ENCODE results near the gene LRRC57. TPM values are rescaled to one million over a fixed set of nuclear protein-coding genes. Genes with fewer than 3 reads are reported as not detected.
A peak's percentile ranks its signal among the peaks of the same experiment; 100 is the strongest.
"Not testable (repeated sequence)": the region's sequence is repeated elsewhere in the genome, so short reads cannot be mapped to it uniquely, and the experiment has no call there.

The LRRC57 gene
- total RNA-seq, 2 donors from 2014 or later = 27.4 to 32.2 TPM

- ATAC-seq; intact Hi-C loops (cut with DNase I, micrococcal nuclease); DNase-seq: not testable (repeated sequence)
Observed at GRCh38 chr15:42556550-42557207, 8.1 kb upstream of the LRRC57 start.

- intact Hi-C loops (cut with DNase I, micrococcal nuclease) = no loop called here
- DNase-seq = no peak
- no peak for ATAC-seq
Observed at GRCh38 chr15:42553554-42553953, 5.0 kb upstream of the LRRC57 start.

GRCh38 chr15:42549741-42550392, 1.3 kb upstream of the LRRC57 start:
- no peak for DNase-seq
- ATAC-seq = no peak
- intact Hi-C loops (cut with DNase I, micrococcal nuclease) = loop anchor here in 1 of 2 donors (5.0 kb wide), 1 partner anchor 102 kb away; no protein-coding TSS in a partner anchor

GRCh38 chr15:42549032-42549491, 469 bp upstream of the LRRC57 start:
- ATAC-seq (peak; percentile 35), DNase-seq (no peak)
- intact Hi-C loops (cut with DNase I, micrococcal nuclease) = loop anchor here in 1 of 2 donors (5.0 kb wide), 1 partner anchor 103 kb away; no protein-coding TSS in a partner anchor

- no peak for DNase-seq
- intact Hi-C loops (cut with DNase I, micrococcal nuclease) = loop anchor here in 1 of 2 donors (5.0 kb wide), 1 partner anchor 104 kb away; no protein-coding TSS in a partner anchor
- ATAC-seq = peak; percentile 41
Observed at GRCh38 chr15:42547918-42548248, 710 bp downstream of the LRRC57 start.

- DNase-seq = no peak
- intact Hi-C loops (cut with DNase I, micrococcal nuclease) = loop anchor here in 1 of 2 donors (5.0 kb wide), 1 partner anchor 107 kb away; no protein-coding TSS in a partner anchor
- no peak for ATAC-seq
Observed at GRCh38 chr15:42544853-42545629, 3.6 kb downstream of the LRRC57 start.

- intact Hi-C loops (cut with DNase I, micrococcal nuclease) = no loop called here
- DNase-seq = no peak
- ATAC-seq = no peak
Observed at GRCh38 chr15:42533246-42533645, 15.3 kb downstream of the LRRC57 start.

- DNase-seq = no peak
- ATAC-seq = no peak
- intact Hi-C loops (cut with DNase I, micrococcal nuclease) = no loop called here
Observed at GRCh38 chr15:42528970-42529369, 19.6 kb downstream of the LRRC57 start.

- intact Hi-C loops (cut with DNase I, micrococcal nuclease) = no loop called here
- ATAC-seq = peak; percentile 70
- DNase-seq = no peak
Observed at GRCh38 chr15:42523331-42523730, 25.3 kb downstream of the LRRC57 start.

- no peak for ATAC-seq
- DNase-seq = no peak
Observed at GRCh38 chr15:42511007-42511391, 37.6 kb downstream of the LRRC57 start.

GRCh38 chr15:42510258-42511006, 38.2 kb downstream of the LRRC57 start:
- ATAC-seq = no peak
- intact Hi-C loops (cut with DNase I, micrococcal nuclease) = no loop called here
- no peak for DNase-seq

More at GRCh38 chr15:42511007-42511391, 37.6 kb downstream of the LRRC57 start:
- intact Hi-C loops (cut with DNase I, micrococcal nuclease) = no loop called here

GRCh38 chr15:42508263-42508690, 40.3 kb downstream of the LRRC57 start:
- no peak for DNase-seq
- intact Hi-C loops (cut with DNase I, micrococcal nuclease) = no loop called here
- ATAC-seq = no peak

- DNase-seq (no peak), ATAC-seq (no peak)
- intact Hi-C loops (cut with DNase I, micrococcal nuclease) = no loop called here
Observed at GRCh38 chr15:42507514-42507913, 41.1 kb downstream of the LRRC57 start.

GRCh38 chr15:42504631-42505030, 44.0 kb downstream of the LRRC57 start:
- DNase-seq = no peak
- intact Hi-C loops (cut with DNase I, micrococcal nuclease) = no loop called here
- no peak for ATAC-seq

GRCh38 chr15:42503825-42504224, 44.8 kb downstream of the LRRC57 start:
- intact Hi-C loops (cut with DNase I, micrococcal nuclease) = no loop called here

GRCh38 chr15:42502477-42502876, 46.1 kb downstream of the LRRC57 start:
- intact Hi-C loops (cut with DNase I, micrococcal nuclease) = no loop called here
- ATAC-seq = no peak
- DNase-seq = no peak

More at GRCh38 chr15:42503825-42504224, 44.8 kb downstream of the LRRC57 start:
- DNase-seq = no peak
- ATAC-seq = no peak

GRCh38 chr15:42499858-42500609, 48.6 kb downstream of the LRRC57 start:
- ATAC-seq (no peak), DNase-seq (no peak)
- intact Hi-C loops (cut with DNase I, micrococcal nuclease) = no loop called here
